SJSA1 (cell line): Measurements from ENCODE around the gene PHLDB1. TPM values are rescaled to one million over a fixed set of nuclear protein-coding genes. Genes with fewer than 3 reads are reported as not detected.

Experiments used
- DNase-seq, 2 experiments: peaks; one replicate each; pipeline ENCODE4 v3.0.0-alpha.2; 2015 to 2020; ENCODE audit warnings: low spot score in 2 of 2, low read depth in 1 of 2
- H3K27ac ChIP-seq: fragments of 250-450 bp; sonication (Bioruptor Pico); 2 replicates; pipeline ENCODE4 v1.5.1; 2020; ENCODE audit warnings: mild to moderate bottlenecking, moderate library complexity
- H3K27me3 ChIP-seq: fragments of 250-450 bp; sonication (Bioruptor Pico); replicated peaks from 2 replicates; pipeline ENCODE4 v1.5.1; 2020; ENCODE audit warnings: mild to moderate bottlenecking, moderate library complexity
- H3K36me3 ChIP-seq: fragments of 250-450 bp; sonication (Bioruptor Pico); 2 replicates; pipeline ENCODE4 v1.5.1; 2020; ENCODE audit warnings: mild to moderate bottlenecking
- H3K4me1 ChIP-seq: fragments of 250-450 bp; sonication (Bioruptor Pico); replicated peaks from 2 replicates; pipeline ENCODE4 v1.6.1; 2021; ENCODE audit warnings: mild to moderate bottlenecking
- H3K4me3 ChIP-seq: fragments of 250-450 bp; sonication (Bioruptor Pico); 2 replicates; pipeline ENCODE4 v1.5.1; 2020; ENCODE audit warnings: mild to moderate bottlenecking
- H3K9me3 ChIP-seq: fragments of 250-450 bp; sonication (Bioruptor Pico); replicated peaks from 2 replicates; pipeline ENCODE4 v1.5.1; 2020; ENCODE audit warnings: mild to moderate bottlenecking
- total RNA-seq: library from RNA; depleted of rRNA; stranded (reverse); fragments of >200 nt; shearing (Covaris generic); gene quantifications from 2 replicates; pipeline ENCODE4 v1.2.3, GENCODE V29; 2014

Gene PHLDB1
- total RNA-seq, 1 experiment from 2014 or later: 38.9 TPM

DNA sequence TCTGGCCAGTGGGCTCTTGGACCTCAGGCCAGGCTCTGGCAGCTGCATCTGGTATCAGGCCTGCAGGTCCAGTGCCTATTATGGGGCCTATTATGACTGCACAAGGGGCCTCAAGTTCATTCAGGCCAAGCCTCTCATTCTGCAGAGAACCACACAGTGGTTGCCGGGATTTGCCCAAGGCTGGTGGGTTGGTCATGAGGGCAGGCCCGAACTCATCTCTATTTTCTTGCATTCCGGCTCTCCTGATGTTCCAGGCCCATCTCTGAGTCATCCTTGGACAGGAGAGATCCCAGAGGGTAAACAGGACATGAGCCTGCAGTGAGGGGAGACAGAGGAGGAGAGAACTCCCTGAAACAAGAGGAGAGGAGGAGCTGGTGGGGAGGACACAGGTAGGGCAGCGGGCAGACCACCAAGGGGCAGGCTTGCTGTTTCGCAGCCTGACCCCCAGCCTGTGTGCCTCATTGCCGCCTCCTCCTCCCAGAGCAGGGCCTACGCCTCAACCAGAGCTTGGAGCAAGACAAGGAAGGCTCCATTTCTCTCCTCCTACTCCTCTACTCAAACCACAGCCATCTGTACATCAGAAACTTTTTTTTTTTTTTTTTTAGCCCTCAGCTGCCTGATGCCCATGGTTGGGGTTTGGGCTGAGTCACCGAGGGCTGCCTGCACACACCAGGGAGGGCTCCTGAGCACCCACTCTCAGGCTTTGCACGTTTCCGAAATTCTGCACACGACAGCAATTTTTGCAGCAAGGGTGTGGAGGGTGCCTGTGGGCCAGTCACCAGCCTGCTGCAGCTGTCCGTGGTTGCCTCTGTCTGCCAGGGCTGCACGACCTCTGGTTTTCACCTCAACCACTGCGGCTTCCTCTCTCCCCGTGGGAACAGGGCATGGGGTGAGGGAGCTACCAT lies 84.8 kb downstream of the PHLDB1 start:
- Histone ChIP-seq H3K27me3 (no peaks in the 10 kb centered on the region), H3K4me3 (no peak overlapping the region), H3K27ac (no peak overlapping the region), H3K36me3 (no peaks in the 10 kb centered on the region), H3K9me3 (no peaks in the 10 kb centered on the region), H3K4me1 (no peaks in the 10 kb centered on the region)
- no peak for DNase-seq

- no peak for DNase-seq
- no peak overlapping the region for H3K4me3 ChIP-seq
- no peaks in the 10 kb centered on the region for H3K4me1 ChIP-seq
- H3K9me3 ChIP-seq: no peaks in the 10 kb centered on the region
- H3K36me3 ChIP-seq: no peaks in the 10 kb centered on the region
- no peaks in the 10 kb centered on the region for H3K27me3 ChIP-seq
- H3K27ac ChIP-seq: no peak overlapping the region
Observed at GRCh38 chr11:118694185-118694584, 86.8 kb downstream of the PHLDB1 start.

DNA sequence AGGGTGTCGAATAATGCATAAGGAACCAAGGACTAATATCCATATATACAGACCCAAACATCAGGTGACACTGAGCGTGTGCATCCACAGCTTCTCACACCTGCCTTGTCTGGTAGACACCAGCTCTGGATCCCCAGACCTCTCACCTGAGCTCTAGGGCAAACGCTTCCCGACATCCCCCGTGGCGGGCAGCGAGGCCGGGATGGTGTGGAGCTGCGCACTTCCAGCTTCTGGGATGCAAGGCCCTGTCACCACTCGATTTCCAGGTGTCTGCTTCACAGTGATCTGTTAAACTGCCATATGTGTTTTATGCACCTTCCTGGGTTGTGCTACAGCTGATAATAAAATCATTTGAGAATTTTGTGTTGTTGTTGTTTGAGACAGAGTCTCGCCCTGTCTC lies 87.4 kb downstream of the PHLDB1 start:
- no peak overlapping the region for H3K27ac ChIP-seq

GRCh38 chr11:118696673-118697226 lies 89.3 kb downstream of the PHLDB1 start:
- Histone ChIP-seq H3K4me3 (no peak overlapping the region), H3K27me3 (no peaks in the 10 kb centered on the region), H3K36me3 (no peaks in the 10 kb centered on the region), H3K27ac (no peak overlapping the region), H3K9me3 (no peaks in the 10 kb centered on the region), H3K4me1 (no peaks in the 10 kb centered on the region)
- no peak for DNase-seq

More for the DNA sequence above, 87.4 kb downstream of the PHLDB1 start:
- DNase-seq: no peak
- no peak overlapping the region for H3K4me3 ChIP-seq
- H3K36me3 ChIP-seq: no peaks in the 10 kb centered on the region
- no peaks in the 10 kb centered on the region for H3K4me1 ChIP-seq
- H3K9me3 ChIP-seq: no peaks in the 10 kb centered on the region
- H3K27me3 ChIP-seq: no peaks in the 10 kb centered on the region

DNA sequence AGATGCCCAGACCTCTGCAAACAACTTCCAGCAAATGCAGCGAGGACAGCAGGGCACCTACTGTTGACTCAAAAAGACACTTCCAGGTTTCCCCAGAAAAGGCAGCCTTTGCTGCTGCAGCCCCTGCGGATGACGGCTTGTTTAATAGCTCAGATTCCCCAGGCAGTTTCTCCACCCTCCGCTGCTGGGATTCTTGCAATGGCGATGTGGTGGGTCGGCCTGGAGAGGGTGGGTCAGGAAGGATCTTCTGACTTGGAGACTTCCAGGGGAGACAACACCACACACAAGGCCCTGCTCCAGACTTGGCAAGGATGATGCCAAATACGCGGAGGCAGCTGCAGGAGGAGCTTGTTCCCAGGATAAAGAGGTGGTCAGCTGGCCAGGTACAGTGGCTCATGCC lies 89.9 kb downstream of the PHLDB1 start:
- Histone ChIP-seq H3K4me1 (no peaks in the 10 kb centered on the region), H3K9me3 (no peaks in the 10 kb centered on the region), H3K27ac (no peak overlapping the region), H3K4me3 (no peak overlapping the region), H3K36me3 (no peaks in the 10 kb centered on the region), H3K27me3 (no peaks in the 10 kb centered on the region)
- DNase-seq: no peak

DNA sequence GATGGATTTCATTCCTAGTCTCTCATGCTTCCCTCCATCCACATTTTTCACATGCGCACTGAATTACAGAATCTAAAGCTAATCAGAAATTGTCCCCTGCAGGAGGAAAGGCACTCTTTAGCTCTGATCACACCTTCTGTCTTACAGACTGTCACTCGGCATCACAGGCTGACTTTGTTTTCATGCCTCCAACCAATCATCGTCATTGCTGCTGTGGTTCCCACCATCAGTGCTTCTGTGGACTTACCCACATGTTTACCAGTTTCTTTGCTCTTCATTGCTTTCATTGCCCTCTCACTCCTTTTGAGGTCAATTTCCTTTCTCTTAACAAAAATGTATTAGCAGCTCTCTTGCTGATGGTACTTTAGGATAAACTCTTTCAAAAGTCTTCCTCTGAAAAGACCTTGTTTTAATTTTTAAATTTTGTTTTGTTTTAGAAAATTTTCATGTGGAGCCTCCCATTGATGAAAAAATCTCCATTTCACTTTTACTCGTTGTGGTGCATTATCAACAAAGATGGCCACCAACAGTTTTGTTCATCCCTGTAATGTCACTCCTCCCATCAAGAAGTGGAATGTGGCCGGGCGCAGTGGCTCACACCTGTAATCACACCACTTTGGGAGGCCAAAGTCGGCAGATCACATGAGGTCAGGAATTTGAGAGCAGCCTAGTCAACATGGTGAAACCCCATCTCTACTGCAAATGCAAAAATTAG lies 92.2 kb downstream of the PHLDB1 start:
- Histone ChIP-seq H3K36me3 (no peaks in the 10 kb centered on the region), H3K27ac (no peak overlapping the region)
- DNase-seq: no peak

GRCh38 chr11:118703563-118704106 lies 96.2 kb downstream of the PHLDB1 start:
- Histone ChIP-seq H3K27me3 (no peaks in the 10 kb centered on the region), H3K9me3 (no peaks in the 10 kb centered on the region), H3K36me3 (no peaks in the 10 kb centered on the region), H3K4me1 (no peaks in the 10 kb centered on the region), H3K4me3 (no peak overlapping the region), H3K27ac (no peak overlapping the region)
- DNase-seq: peak in 1 of 2 experiments; percentile 3

More for the DNA sequence above, 92.2 kb downstream of the PHLDB1 start:
- Histone ChIP-seq H3K9me3 (no peaks in the 10 kb centered on the region), H3K4me3 (no peak overlapping the region), H3K4me1 (no peaks in the 10 kb centered on the region), H3K27me3 (no peaks in the 10 kb centered on the region)

DNA sequence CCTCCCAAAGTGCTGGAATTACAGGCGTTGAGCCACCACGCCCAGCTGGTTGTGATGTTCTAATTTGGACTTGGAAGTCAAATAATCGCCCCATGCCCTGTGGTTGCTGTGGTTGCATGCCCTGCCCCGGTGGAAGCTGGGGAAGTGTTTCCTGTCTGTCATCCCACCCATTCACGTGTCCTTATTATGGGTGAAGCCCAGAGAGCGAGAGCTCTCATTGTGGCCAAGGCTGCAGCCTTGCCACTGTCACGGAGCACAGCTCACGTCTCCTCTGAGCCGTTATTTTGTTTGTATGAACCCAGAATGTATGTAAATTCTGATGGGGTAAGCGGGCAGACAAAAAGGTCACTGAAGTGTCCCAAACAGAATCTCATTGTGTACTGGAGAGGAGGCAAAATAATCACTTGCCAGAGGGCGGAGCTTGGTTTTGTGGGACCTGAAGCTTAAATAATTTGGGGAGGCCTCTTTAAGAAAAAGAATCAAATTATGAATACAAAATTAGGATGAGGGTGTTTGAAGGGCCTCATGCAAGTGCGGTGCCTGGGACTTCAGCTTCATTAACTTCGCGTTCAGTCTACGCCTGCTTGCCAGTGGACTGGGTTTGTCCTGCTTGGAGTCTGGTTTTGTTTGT lies 97.8 kb downstream of the PHLDB1 start:
- no peaks in the 10 kb centered on the region for H3K27me3 ChIP-seq
- no peak overlapping the region for H3K27ac ChIP-seq
- H3K4me3 ChIP-seq: no peak overlapping the region
- no peaks in the 10 kb centered on the region for H3K36me3 ChIP-seq
- peak in 1 of 2 experiments; percentile 9 for DNase-seq
- H3K4me1 ChIP-seq: no peaks in the 10 kb centered on the region
- H3K9me3 ChIP-seq: no peaks in the 10 kb centered on the region

DNA sequence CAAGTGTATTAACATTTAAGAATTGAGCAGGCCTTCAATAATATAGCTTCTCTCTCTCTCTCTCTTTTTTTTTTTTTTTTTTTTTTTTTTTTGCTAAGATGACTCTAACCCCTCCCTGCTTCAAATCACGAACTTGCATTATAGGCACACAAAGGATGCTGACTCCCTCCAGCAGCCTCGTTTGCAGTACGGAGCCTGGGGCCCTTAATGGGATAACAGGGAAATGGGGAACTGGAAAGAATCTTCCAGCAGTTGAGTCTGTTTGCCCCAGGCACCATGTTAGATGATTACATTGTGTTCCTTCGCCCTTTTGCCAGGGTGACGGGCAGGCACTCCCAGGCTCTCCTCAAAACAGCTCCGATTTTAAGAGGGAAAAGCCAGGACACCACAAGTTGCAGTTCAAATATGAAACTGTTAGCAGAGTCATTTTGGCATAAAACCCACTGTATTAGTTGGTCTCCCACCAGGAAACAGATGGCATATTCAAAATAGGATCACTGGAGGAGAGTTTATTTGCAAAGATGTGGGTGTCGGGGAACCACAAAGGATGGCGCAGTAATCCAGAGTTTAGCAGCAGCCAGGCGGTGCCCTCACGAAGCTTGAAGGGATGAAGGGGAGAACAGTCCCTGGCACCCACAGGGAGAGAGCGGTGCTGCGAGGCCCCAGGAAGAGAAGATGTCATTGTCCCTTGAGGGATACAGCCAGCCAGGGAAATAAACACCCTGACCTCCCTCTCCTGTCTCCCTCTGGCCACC lies 98.6 kb downstream of the PHLDB1 start:
- no peak overlapping the region for H3K27ac ChIP-seq
- no peak overlapping the region for H3K4me3 ChIP-seq
- H3K36me3 ChIP-seq: no peaks in the 10 kb centered on the region
- H3K27me3 ChIP-seq: no peaks in the 10 kb centered on the region
- peak in 1 of 2 experiments; percentile 9 for DNase-seq
- H3K9me3 ChIP-seq: no peaks in the 10 kb centered on the region
- no peaks in the 10 kb centered on the region for H3K4me1 ChIP-seq

DNA sequence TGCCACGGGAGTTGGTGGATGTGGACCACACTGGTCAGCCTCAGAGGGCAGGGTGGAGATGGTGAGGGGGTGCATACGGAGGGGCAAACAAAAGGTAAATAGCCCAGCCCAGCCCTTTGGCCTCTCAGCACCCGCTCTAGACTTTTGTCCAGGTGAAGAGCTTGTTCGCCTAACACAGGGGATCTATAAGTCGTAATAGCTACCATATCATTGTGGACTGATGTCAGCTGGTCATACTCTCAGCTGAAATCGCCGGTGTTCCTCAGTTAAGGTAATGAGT lies 99.1 kb downstream of the PHLDB1 start:
- no peak overlapping the region for H3K27ac ChIP-seq
- H3K4me1 ChIP-seq: no peaks in the 10 kb centered on the region
- DNase-seq: no peak
- H3K4me3 ChIP-seq: no peak overlapping the region
- H3K36me3 ChIP-seq: no peaks in the 10 kb centered on the region
- H3K27me3 ChIP-seq: no peaks in the 10 kb centered on the region
- no peaks in the 10 kb centered on the region for H3K9me3 ChIP-seq
